ENCODE data around the gene RASSF7.

DNA sequence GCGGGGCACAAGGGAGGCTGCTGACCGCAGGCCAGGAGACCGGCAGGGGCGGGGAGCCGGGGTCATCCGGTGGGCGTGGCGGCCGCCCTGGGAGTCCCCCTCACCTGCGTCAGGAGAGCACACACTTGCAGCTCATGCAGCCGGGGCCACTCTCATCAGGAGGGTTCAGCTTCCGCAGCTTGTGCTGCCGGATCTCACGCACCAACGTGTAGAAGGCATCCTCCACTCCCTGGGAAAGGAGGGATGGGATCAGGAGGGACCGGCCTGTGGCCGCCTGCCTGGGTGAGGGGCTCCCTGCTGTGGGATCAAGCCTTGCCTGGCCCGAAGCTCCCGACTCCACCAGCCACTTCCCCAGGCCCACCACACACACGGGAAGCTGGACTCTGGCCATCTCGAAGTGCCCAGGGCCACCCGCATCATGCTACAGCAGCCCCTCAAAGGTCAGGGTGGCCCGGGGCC is 28.2 kb upstream of the RASSF7 start:
- no peak for TF ChIP-seq FOXK2 (IDR thresholded peaks at IDR 0.05)
- TF ChIP-seq FOXM1 (IDR thresholded peaks at IDR 0.05; ENCODE audit: borderline replicate concordance), result no peak
- no peak for TF ChIP-seq SP1 (IDR thresholded peaks at IDR 0.05)
- TF ChIP-seq LEF1 (IDR thresholded peaks at IDR 0.05; ENCODE audit: borderline replicate concordance), result no peak
- TF ChIP-seq ARNT (IDR thresholded peaks at IDR 0.05), result no peak
- no peak for TF ChIP-seq L3MBTL2 (conservative IDR thresholded peaks at IDR 0.05)

All from HEK293T (cell line).